Activated T-helper 1 cell treated with anti-CD3 and anti-CD28 coated beads, Interleukin-12 subunit alpha, Interleukin-12 subunit beta, Interleukin-2, Interleukin-4 antibody, amounts not matched to agents 30 ng/mL and 10 ng/mL and 1 ng/mL, durations not matched to agents 14 hours and 24 hours and 36 hours (primary cell): Measurements from ENCODE around the gene ADARB2. TPM values are rescaled to one million over a fixed set of nuclear protein-coding genes. Genes with fewer than 3 reads are reported as not detected.

Experiments used
- DNase-seq: peaks from one replicate; pipeline ENCODE4 v3.0.0; 2021; ENCODE audit warnings: low spot score
- H3K27ac Mint-ChIP-seq: one replicate; pipeline ENCODE4 v1.8.0; 2021; ENCODE audit warnings: mild to moderate bottlenecking, mixed read lengths
- H3K27me3 Mint-ChIP-seq: one replicate; pipeline ENCODE4 v1.8.0; 2022; ENCODE audit warnings: mild to moderate bottlenecking, moderate library complexity, mixed read lengths; ENCODE audit not compliant: insufficient read depth
- H3K36me3 Mint-ChIP-seq: one replicate; pipeline ENCODE4 v1.8.0; 2021; ENCODE audit warnings: low read depth, mixed read lengths
- H3K4me1 Mint-ChIP-seq: one replicate; pipeline ENCODE4 v1.8.0; 2021; ENCODE audit warnings: low read depth, mixed read lengths
- H3K4me3 Mint-ChIP-seq: one replicate; pipeline ENCODE4 v1.8.0; 2021; ENCODE audit warnings: mild to moderate bottlenecking, moderate library complexity, mixed read lengths
- H3K9me3 Mint-ChIP-seq: one replicate; pipeline ENCODE4 v1.8.0; 2021; ENCODE audit warnings: mixed read lengths
- intact Hi-C: fragments of 100-400 bp; cut with micrococcal nuclease; formaldehyde crosslinking; loops from one replicate; pipeline ENCODE4 v1.15.1; 2024
- total RNA-seq: library from RNA; stranded (reverse); gene quantifications from 2 replicates; pipeline ENCODE4 v1.2.3, GENCODE V29; 2022

ADARB2 gene
- total RNA-seq, 1 donor from 2014 or later = 0.05 TPM

GRCh38 chr10:1561731-1562337 lies 175.5 kb downstream of the ADARB2 start:
- H3K27ac Mint-ChIP-seq = no peak overlapping the region
- H3K4me3 Mint-ChIP-seq = no peak overlapping the region
- intact Hi-C loops = no loop called here
- no peak for DNase-seq
- no peaks in the 10 kb centered on the region for H3K9me3 Mint-ChIP-seq
- no peaks in the 10 kb centered on the region for H3K36me3 Mint-ChIP-seq
- H3K4me1 Mint-ChIP-seq = no peaks in the 10 kb centered on the region
- peaks cover 4% of the 10 kb centered on the region for H3K27me3 Mint-ChIP-seq

- Mint-ChIP-seq H3K4me1 (no peaks in the 10 kb centered on the region), H3K4me3 (no peak overlapping the region), H3K27ac (no peak overlapping the region), H3K9me3 (no peaks in the 10 kb centered on the region), H3K27me3 (peaks cover 5% of the 10 kb centered on the region), H3K36me3 (no peaks in the 10 kb centered on the region)
- no peak for DNase-seq
- intact Hi-C loops = no loop called here
These were observed 176.7 kb downstream of the ADARB2 start for GRCh38 chr10:1560535-1561192.

GRCh38 chr10:1559761-1560160 lies 177.6 kb downstream of the ADARB2 start:
- no peaks in the 10 kb centered on the region for H3K4me1 Mint-ChIP-seq
- H3K27ac Mint-ChIP-seq = no peak overlapping the region
- intact Hi-C loops = no loop called here
- H3K36me3 Mint-ChIP-seq = no peaks in the 10 kb centered on the region
- no peak overlapping the region for H3K4me3 Mint-ChIP-seq
- H3K27me3 Mint-ChIP-seq = peaks cover 8% of the 10 kb centered on the region
- no peak for DNase-seq
- no peaks in the 10 kb centered on the region for H3K9me3 Mint-ChIP-seq

- intact Hi-C loops = no loop called here
- no peaks in the 10 kb centered on the region for H3K4me1 Mint-ChIP-seq
- no peak overlapping the region for H3K27ac Mint-ChIP-seq
- H3K4me3 Mint-ChIP-seq = no peak overlapping the region
- H3K27me3 Mint-ChIP-seq = peaks cover 8% of the 10 kb centered on the region
- H3K36me3 Mint-ChIP-seq = no peaks in the 10 kb centered on the region
- no peaks in the 10 kb centered on the region for H3K9me3 Mint-ChIP-seq
- DNase-seq = no peak
These were observed 178.0 kb downstream of the ADARB2 start for GRCh38 chr10:1559311-1559710.

- Mint-ChIP-seq H3K9me3 (no peaks in the 10 kb centered on the region), H3K4me3 (no peak overlapping the region), H3K27ac (no peak overlapping the region), H3K4me1 (no peaks in the 10 kb centered on the region), H3K36me3 (no peaks in the 10 kb centered on the region), H3K27me3 (peaks cover 8% of the 10 kb centered on the region)
- intact Hi-C loops = no loop called here
- no peak for DNase-seq
These were observed 178.4 kb downstream of the ADARB2 start for GRCh38 chr10:1558906-1559305.

- intact Hi-C loops = no loop called here
- Mint-ChIP-seq H3K36me3 (no peaks in the 10 kb centered on the region), H3K4me3 (no peak overlapping the region), H3K9me3 (no peaks in the 10 kb centered on the region), H3K27me3 (peaks cover 8% of the 10 kb centered on the region), H3K4me1 (no peaks in the 10 kb centered on the region), H3K27ac (no peak overlapping the region)
- no peak for DNase-seq
These were observed 180.2 kb downstream of the ADARB2 start for GRCh38 chr10:1557081-1557480.

GRCh38 chr10:1556496-1556895 lies 180.8 kb downstream of the ADARB2 start:
- intact Hi-C loops = no loop called here
- no peak overlapping the region for H3K4me3 Mint-ChIP-seq
- no peaks in the 10 kb centered on the region for H3K9me3 Mint-ChIP-seq
- H3K27me3 Mint-ChIP-seq = peaks cover 8% of the 10 kb centered on the region
- no peak overlapping the region for H3K27ac Mint-ChIP-seq
- DNase-seq = no peak
- no peaks in the 10 kb centered on the region for H3K4me1 Mint-ChIP-seq
- H3K36me3 Mint-ChIP-seq = no peaks in the 10 kb centered on the region

GRCh38 chr10:1553951-1554350 lies 183.4 kb downstream of the ADARB2 start:
- Mint-ChIP-seq H3K9me3 (no peaks in the 10 kb centered on the region), H3K36me3 (no peaks in the 10 kb centered on the region), H3K4me3 (no peak overlapping the region), H3K4me1 (peaks cover 5% of the 10 kb centered on the region), H3K27me3 (peaks cover 6% of the 10 kb centered on the region), H3K27ac (no peak overlapping the region)
- intact Hi-C loops = no loop called here
- no peak for DNase-seq

- Mint-ChIP-seq H3K27ac (no peak overlapping the region), H3K4me3 (no peak overlapping the region), H3K27me3 (peaks cover 5% of the 10 kb centered on the region), H3K4me1 (peaks cover 5% of the 10 kb centered on the region), H3K9me3 (no peaks in the 10 kb centered on the region), H3K36me3 (no peaks in the 10 kb centered on the region)
- intact Hi-C loops = no loop called here
- no peak for DNase-seq
These were observed 184.2 kb downstream of the ADARB2 start for GRCh38 chr10:1552881-1553670.

GRCh38 chr10:1552406-1552805 lies 184.9 kb downstream of the ADARB2 start:
- Mint-ChIP-seq H3K36me3 (no peaks in the 10 kb centered on the region), H3K4me1 (peaks cover 5% of the 10 kb centered on the region)
- intact Hi-C loops = no loop called here

GRCh38 chr10:1551636-1552338 lies 185.5 kb downstream of the ADARB2 start:
- intact Hi-C loops = no loop called here
- H3K27me3 Mint-ChIP-seq = peaks cover 3% of the 10 kb centered on the region
- no peaks in the 10 kb centered on the region for H3K9me3 Mint-ChIP-seq
- no peak overlapping the region for H3K4me3 Mint-ChIP-seq
- H3K36me3 Mint-ChIP-seq = no peaks in the 10 kb centered on the region
- no peak for DNase-seq
- peaks cover 5% of the 10 kb centered on the region for H3K4me1 Mint-ChIP-seq
- H3K27ac Mint-ChIP-seq = no peak overlapping the region

More at GRCh38 chr10:1552406-1552805, 184.9 kb downstream of the ADARB2 start:
- no peak overlapping the region for H3K4me3 Mint-ChIP-seq
- no peak overlapping the region for H3K27ac Mint-ChIP-seq
- no peak for DNase-seq
- H3K9me3 Mint-ChIP-seq = no peaks in the 10 kb centered on the region
- H3K27me3 Mint-ChIP-seq = peaks cover 5% of the 10 kb centered on the region

GRCh38 chr10:1550616-1551015 lies 186.7 kb downstream of the ADARB2 start:
- H3K27me3 Mint-ChIP-seq = peaks cover 3% of the 10 kb centered on the region
- peaks cover 5% of the 10 kb centered on the region for H3K4me1 Mint-ChIP-seq
- H3K27ac Mint-ChIP-seq = no peak overlapping the region
- no peaks in the 10 kb centered on the region for H3K9me3 Mint-ChIP-seq
- no peak overlapping the region for H3K4me3 Mint-ChIP-seq
- intact Hi-C loops = no loop called here
- DNase-seq = no peak
- H3K36me3 Mint-ChIP-seq = no peaks in the 10 kb centered on the region

- no peaks in the 10 kb centered on the region for H3K9me3 Mint-ChIP-seq
These were observed 187.1 kb downstream of the ADARB2 start for GRCh38 chr10:1550291-1550595.

More at GRCh38 chr10:1550291-1550595, 187.1 kb downstream of the ADARB2 start:
- no peak for DNase-seq
- Mint-ChIP-seq H3K36me3 (no peaks in the 10 kb centered on the region), H3K4me3 (no peak overlapping the region), H3K27ac (no peak overlapping the region), H3K4me1 (peaks cover 5% of the 10 kb centered on the region), H3K27me3 (no peaks in the 10 kb centered on the region)
- intact Hi-C loops = no loop called here
